ENCODE measurements around the gene SNCB. TPM values are rescaled to one million over a fixed set of nuclear protein-coding genes. Genes with fewer than 3 reads are reported as not detected.

The SNCB gene
- total and polyA plus RNA-seq, 2 of the 8 experiments (the other 6 are each of a cell fraction or from before 2014, with no cell fraction given) = 4.2 to 5.9 TPM

DNA sequence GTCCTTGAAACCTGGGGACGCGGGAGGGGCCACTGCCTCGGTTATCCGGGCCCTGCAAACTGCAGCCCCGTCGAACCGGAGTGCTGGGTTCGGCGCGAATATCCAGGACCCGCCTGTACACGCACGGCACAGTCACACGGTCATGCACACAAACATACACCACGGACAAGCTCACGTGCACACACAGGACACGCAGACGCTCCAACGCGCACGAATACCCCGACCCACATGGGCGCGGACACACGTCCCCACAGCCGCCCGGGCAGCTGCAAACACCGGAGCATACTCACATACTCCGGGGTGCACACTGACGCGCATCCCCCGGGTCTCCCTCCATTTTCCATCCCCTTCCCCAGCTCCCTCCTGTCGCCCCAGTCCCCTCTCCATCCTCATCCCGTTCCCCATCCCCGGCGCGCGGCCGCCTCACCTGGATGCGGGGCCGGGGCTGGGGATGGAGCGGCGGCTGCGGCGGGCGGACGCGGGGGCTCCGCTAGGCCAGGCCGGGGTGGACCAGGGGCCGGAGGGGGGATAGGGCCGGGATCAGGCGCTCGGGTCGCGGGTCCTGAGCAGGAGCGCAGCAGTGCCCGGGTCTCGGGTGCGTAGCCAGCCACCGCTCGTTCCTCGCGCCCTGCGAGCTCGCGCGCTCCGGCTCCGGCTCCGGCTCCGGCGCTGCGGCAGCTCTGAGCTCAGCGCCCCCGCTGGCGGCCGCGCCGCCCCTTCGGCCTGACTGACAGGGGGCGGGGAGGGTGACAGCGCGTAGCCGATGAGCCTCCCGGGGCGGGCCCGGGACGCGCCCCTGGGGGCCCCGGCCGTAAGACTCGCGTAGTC lies at the start of gene SNCB, which contains the start of gene EIF4E1B (continued):
- TF ChIP-seq JUN (IDR thresholded peaks at IDR 0.05; ENCODE audit: low read depth, low read length) (no peak), RNF2 (IDR thresholded peaks at IDR 0.05; ENCODE audit: borderline replicate concordance, low read depth, low read length, missing control alignments, poor library complexity, severe bottlenecking) (no peak), TAF7 (optimal IDR thresholded peaks at IDR 0.05; ENCODE audit: borderline replicate concordance, low read depth, low read length) (peak; percentile 40), SP2 (IDR thresholded peaks at IDR 0.05; ENCODE audit: low read length) (no peak), EGR1 (IDR thresholded peaks at IDR 0.05; ENCODE audit: borderline replicate concordance, low read depth, low read length) (peak; percentile 92), SIRT6 (IDR thresholded peaks at IDR 0.05; ENCODE audit: low read length) (no peak), ZNF274 (IDR thresholded peaks at IDR 0.05; ENCODE audit: borderline replicate concordance, extremely low read depth, low read length) (no peak), ATF2 (IDR thresholded peaks at IDR 0.05; ENCODE audit: low read length) (no peak), SAP30 (IDR thresholded peaks at IDR 0.05; ENCODE audit: insufficient read depth, insufficient replicate concordance, low read length) (peak; percentile 55), RXRA (IDR thresholded peaks at IDR 0.05; ENCODE audit: insufficient read depth, low read depth, low read length) (no peak), RBBP5 (IDR thresholded peaks at IDR 0.05; ENCODE audit: borderline replicate concordance, low read depth, low read length) (peak; percentile 96), SUZ12 (IDR thresholded peaks at IDR 0.05; ENCODE audit: low read length) (peak; percentile 43; the same call in 1 of the 2 replicates), SIN3A (conservative IDR thresholded peaks at IDR 0.05 in 1 of 2, IDR thresholded peaks at IDR 0.05 in 1 of 2; ENCODE audit: low read depth in 1 of 2, low read length in 2 of 2) (peak in 1 of 2 experiments; percentile 76; a peak in 2 of 4 replicates), ATF3 (IDR thresholded peaks at IDR 0.05; ENCODE audit: insufficient read depth, low read depth, low read length) (no peak), FOSL1 (IDR thresholded peaks at IDR 0.05; ENCODE audit: insufficient read depth, low read depth, low read length) (no peak), HDAC6 (IDR thresholded peaks at IDR 0.05; ENCODE audit: low read depth, low read length) (no peak), POLR2A (IDR thresholded peaks at IDR 0.05; ENCODE audit: control extremely low read depth in 1 of 2, low read depth in 2 of 2, low read length in 2 of 2) (no peak), SP1 (IDR thresholded peaks at IDR 0.05; ENCODE audit: low read depth, low read length) (no peak)
- TF ChIP-seq, protein P1, sequence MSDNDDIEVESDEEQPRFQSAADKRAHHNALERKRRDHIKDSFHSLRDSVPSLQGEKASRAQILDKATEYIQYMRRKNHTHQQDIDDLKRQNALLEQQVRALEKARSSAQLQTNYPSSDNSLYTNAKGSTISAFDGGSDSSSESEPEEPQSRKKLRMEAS (IDR thresholded peaks at IDR 0.05) = peak; percentile 63
- TF ChIP-seq, protein P2, sequence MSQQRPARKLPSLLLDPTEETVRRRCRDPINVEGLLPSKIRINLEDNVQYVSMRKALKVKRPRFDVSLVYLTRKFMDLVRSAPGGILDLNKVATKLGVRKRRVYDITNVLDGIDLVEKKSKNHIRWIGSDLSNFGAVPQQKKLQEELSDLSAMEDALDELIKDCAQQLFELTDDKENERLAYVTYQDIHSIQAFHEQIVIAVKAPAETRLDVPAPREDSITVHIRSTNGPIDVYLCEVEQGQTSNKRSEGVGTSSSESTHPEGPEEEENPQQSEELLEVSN (IDR thresholded peaks at IDR 0.05) = peak; percentile 50; the same call in 1 of the 2 replicates
